PC-3 (cell line): ENCODE data around the gene SVIL. TPM values are rescaled to one million over a fixed set of nuclear protein-coding genes. Genes with fewer than 3 reads are reported as not detected.

Experiments
- ATAC-seq: fragments of 200-7000 bp; cut with Tn5 transposase; 2 replicates; pipeline ENCODE4 v1.9.1; 2020; ENCODE audit warnings: mild to moderate bottlenecking, moderate library complexity
- BruUV-seq: library from RNA; stranded (reverse); fragments of 400-500 nt; replicated peaks from 2 replicates; lab custom pipeline; 2021; lab: Mats Ljungman, UMichigan
- CTCF ChIA-PET: fragments of 300-600 bp; sonication (Branson Sonifier 250); formaldehyde crosslinking; loops from one replicate; lab custom pipeline; 2022; ENCODE audit warnings: antibody characterized with exemption; lab: Charles Lee
- POLR2A ChIA-PET: fragments of 300-600 bp; sonication (Branson Sonifier 250); formaldehyde crosslinking; loops from one replicate; lab custom pipeline; 2022; ENCODE audit warnings: antibody characterized with exemption; ENCODE audit not compliant: unreplicated experiment; lab: Charles Lee
- DNase-seq: peaks from one replicate; pipeline ENCODE4 v3.0.0-alpha.2; 2015
- H2AFZ ChIP-seq: fragments of 300-600 bp; sonication (generic); 2 replicates; pipeline ENCODE4 v1.6.0; 2016; ENCODE audit warnings: antibody characterized with exemption, low read length
- H3F3A ChIP-seq: fragments of 300-600 bp; sonication (generic); one replicate; pipeline ENCODE4 v1.6.0; 2017; ENCODE audit warnings: antibody characterized with exemption, low read length, control low read depth, mild to moderate bottlenecking; ENCODE audit not compliant: unreplicated experiment
- H3K27ac ChIP-seq: fragments of 300-600 bp; sonication (generic); 2 replicates; pipeline ENCODE4 v1.5.1; 2016; ENCODE audit warnings: mild to moderate bottlenecking, low read length
- H3K27me3 ChIP-seq: fragments of 300-600 bp; sonication (generic); 2 replicates; pipeline ENCODE4 v1.6.1; 2016; ENCODE audit warnings: low read length, mixed read lengths
- H3K36me3 ChIP-seq: fragments of 300-600 bp; sonication (generic); 2 replicates; pipeline ENCODE4 v1.6.1; 2016; ENCODE audit warnings: low read depth, mixed run types, low read length, mixed read lengths
- H3K4me1 ChIP-seq: fragments of 300-600 bp; sonication (generic); 2 replicates; pipeline ENCODE4 v1.5.1; 2016; ENCODE audit warnings: low read length; ENCODE audit not compliant: insufficient read depth
- H3K4me2 ChIP-seq: fragments of 300-600 bp; sonication (generic); 2 replicates; pipeline ENCODE4 v1.6.0; 2016; ENCODE audit warnings: low read length
- H3K4me3 ChIP-seq: fragments of 300-600 bp; sonication (generic); 2 replicates; pipeline ENCODE4 v1.5.1; 2016; ENCODE audit warnings: mild to moderate bottlenecking, low read length, mixed read lengths
- H3K79me2 ChIP-seq: fragments of 300-600 bp; sonication (generic); 2 replicates; pipeline ENCODE4 v1.6.1; 2017; ENCODE audit warnings: low read length, mixed read lengths
- H3K9ac ChIP-seq: fragments of 300-600 bp; sonication (generic); 2 replicates; pipeline ENCODE4 v1.6.0; 2016; ENCODE audit warnings: mild to moderate bottlenecking, low read length
- H3K9me2 ChIP-seq: fragments of 300-600 bp; sonication (generic); replicated peaks from 2 replicates; pipeline ENCODE4 v1.6.1; 2016; ENCODE audit warnings: mixed run types, low read length, mixed read lengths
- H3K9me3 ChIP-seq: fragments of 300-600 bp; sonication (generic); 2 replicates; pipeline ENCODE4 v1.6.1; 2016; ENCODE audit warnings: low read length, mixed read lengths
- H4K20me1 ChIP-seq: fragments of 300-600 bp; sonication (generic); 2 replicates; pipeline ENCODE4 v1.6.1; 2016; ENCODE audit warnings: low read length, mixed read lengths
- EZH2 ChIP-seq: fragments of 300-600 bp; sonication (generic); IDR thresholded peaks from one replicate; pipeline ENCODE4 v1.6.1; 2017; ENCODE audit warnings: antibody characterized with exemption, mild to moderate bottlenecking, low read length; ENCODE audit not compliant: unreplicated experiment
- EZH2phosphoT487 ChIP-seq: fragments of 300-600 bp; sonication (generic); IDR thresholded peaks from 2 replicates; pipeline ENCODE4 v1.6.1; 2018; ENCODE audit warnings: mild to moderate bottlenecking, antibody characterized with exemption, low read length, borderline replicate concordance
- intact Hi-C: fragments of 100-400 bp; cut with micrococcal nuclease; formaldehyde crosslinking; loops from 2 replicates; pipeline ENCODE4 v1.9.0; 2023
- total RNA-seq: library from RNA; depleted of rRNA; stranded (reverse); fragments of >200 nt; gene quantifications from 2 replicates; pipeline ENCODE4 v1.2.3, GENCODE V29; 2014
- TF ChIP-seq, protein P1 (sequence below): fragments of 300-600 bp; sonication (generic); conservative IDR thresholded peaks from 2 replicates; pipeline ENCODE4 v1.5.1; 2017; ENCODE audit warnings: antibody characterized with exemption, low read depth, mild to moderate bottlenecking, low read length

Gene SVIL
- total RNA-seq, 1 experiment from 2014 or later, result 19.2 TPM

DNA sequence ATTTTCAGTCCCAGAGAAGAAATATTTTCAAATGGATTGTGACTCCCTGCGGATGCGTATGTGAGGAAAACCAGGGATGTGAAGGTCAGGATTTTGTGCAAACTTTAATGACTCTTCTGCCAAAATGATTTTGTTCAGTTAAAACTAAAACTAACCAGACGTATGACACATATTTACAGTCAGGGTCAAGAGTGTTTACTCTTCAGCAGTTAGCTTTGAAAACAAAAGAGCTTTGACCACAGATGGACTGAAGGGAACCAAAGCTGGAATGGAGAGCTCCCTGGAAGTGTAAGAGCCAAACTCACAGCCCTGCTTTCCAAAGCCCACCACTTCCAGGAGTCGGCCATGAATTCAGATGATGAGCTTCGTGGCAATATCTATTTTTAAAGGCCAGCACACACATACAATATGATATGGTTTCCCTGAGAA lies 15.5 kb downstream of the SVIL start:
- H3F3A ChIP-seq, result no peaks in the 10 kb centered on the region
- peak overlapping the region; percentile 66 for H3K27ac ChIP-seq
- H3K9ac ChIP-seq, result peak overlapping the region; percentile 16; the same call in 1 of the 2 replicates
- no peaks in the 10 kb centered on the region for H3K9me2 ChIP-seq
- intact Hi-C loops, result no loop called here
- no TSS peak for BruUV-seq
- no peaks in the 10 kb centered on the region for H3K27me3 ChIP-seq
- peak overlapping the region; percentile 62 for H3K4me2 ChIP-seq
- no peak for TF ChIP-seq EZH2phosphoT487
- no peak for TF ChIP-seq EZH2
- TF ChIP-seq, protein P1, sequence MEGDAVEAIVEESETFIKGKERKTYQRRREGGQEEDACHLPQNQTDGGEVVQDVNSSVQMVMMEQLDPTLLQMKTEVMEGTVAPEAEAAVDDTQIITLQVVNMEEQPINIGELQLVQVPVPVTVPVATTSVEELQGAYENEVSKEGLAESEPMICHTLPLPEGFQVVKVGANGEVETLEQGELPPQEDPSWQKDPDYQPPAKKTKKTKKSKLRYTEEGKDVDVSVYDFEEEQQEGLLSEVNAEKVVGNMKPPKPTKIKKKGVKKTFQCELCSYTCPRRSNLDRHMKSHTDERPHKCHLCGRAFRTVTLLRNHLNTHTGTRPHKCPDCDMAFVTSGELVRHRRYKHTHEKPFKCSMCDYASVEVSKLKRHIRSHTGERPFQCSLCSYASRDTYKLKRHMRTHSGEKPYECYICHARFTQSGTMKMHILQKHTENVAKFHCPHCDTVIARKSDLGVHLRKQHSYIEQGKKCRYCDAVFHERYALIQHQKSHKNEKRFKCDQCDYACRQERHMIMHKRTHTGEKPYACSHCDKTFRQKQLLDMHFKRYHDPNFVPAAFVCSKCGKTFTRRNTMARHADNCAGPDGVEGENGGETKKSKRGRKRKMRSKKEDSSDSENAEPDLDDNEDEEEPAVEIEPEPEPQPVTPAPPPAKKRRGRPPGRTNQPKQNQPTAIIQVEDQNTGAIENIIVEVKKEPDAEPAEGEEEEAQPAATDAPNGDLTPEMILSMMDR, result no peak
- no peaks in the 10 kb centered on the region for H3K9me3 ChIP-seq
- CTCF ChIA-PET, result interaction anchor here (0.7 kb wide), 1 partner anchor 28 kb away, joined by 3 read pairs; no protein-coding TSS in a partner anchor
- H3K4me3 ChIP-seq, result peak overlapping the region; percentile 25; the same call in 1 of the 2 replicates
- peak; percentile 75 for DNase-seq
- ATAC-seq, result peak; percentile 98
- peaks cover 56% of the 10 kb centered on the region for H3K79me2 ChIP-seq
- H3K4me1 ChIP-seq, result peaks cover 22% of the 10 kb centered on the region
- H2AFZ ChIP-seq, result no peak overlapping the region
- no peaks in the 10 kb centered on the region for H4K20me1 ChIP-seq
- POLR2A ChIA-PET, result no interaction called here
- no peaks in the 10 kb centered on the region for H3K36me3 ChIP-seq

- Histone ChIP-seq H3K9me3 (no peaks in the 10 kb centered on the region), H2AFZ (no peak overlapping the region), H3K27me3 (no peaks in the 10 kb centered on the region), H4K20me1 (no peaks in the 10 kb centered on the region), H3K36me3 (no peaks in the 10 kb centered on the region), H3K4me1 (peaks cover 22% of the 10 kb centered on the region), H3K9ac (peak overlapping the region; percentile 10; the same call in 1 of the 2 replicates), H3F3A (no peaks in the 10 kb centered on the region), H3K79me2 (peaks cover 56% of the 10 kb centered on the region), H3K9me2 (no peaks in the 10 kb centered on the region), H3K4me3 (peak overlapping the region; percentile 25; the same call in 1 of the 2 replicates), H3K4me2 (peak overlapping the region; percentile 62), H3K27ac (peak overlapping the region; percentile 66)
- BruUV-seq, result no TSS peak
- ChIA-PET POLR2A (no interaction called here), CTCF (no interaction called here)
- intact Hi-C loops, result no loop called here
- no peak for ATAC-seq
- TF ChIP-seq EZH2phosphoT487, result no peak
- TF ChIP-seq, protein P1, result no peak
- no peak for TF ChIP-seq EZH2
- no peak for DNase-seq
Observed at GRCh38 chr10:29618341-29619171, 16.2 kb downstream of the SVIL start.

DNA sequence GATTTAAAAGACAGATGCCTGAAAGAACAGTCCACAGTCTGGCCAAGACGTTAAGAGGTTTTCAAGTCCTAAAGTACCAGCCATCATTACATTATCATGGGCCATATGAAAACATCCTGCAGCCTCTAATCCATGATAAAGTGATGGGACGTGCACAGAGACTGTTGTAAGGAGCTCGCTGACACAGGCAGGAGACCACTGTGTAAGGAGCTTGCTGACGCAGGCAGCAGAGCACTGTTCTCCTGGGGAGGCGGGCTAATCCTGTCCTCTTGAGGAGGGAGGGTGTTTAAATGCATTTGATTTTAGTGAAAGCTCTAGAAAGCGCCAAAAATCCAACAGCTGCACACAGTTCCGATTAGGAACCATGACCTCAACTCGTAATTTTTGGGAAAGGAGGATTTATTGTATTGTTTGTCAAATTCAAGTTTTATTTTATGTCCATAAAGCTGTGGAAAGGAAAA lies 16.9 kb downstream of the SVIL start:
- Histone ChIP-seq H3K79me2 (peaks cover 52% of the 10 kb centered on the region), H3K4me2 (no peak overlapping the region), H3K9me3 (no peaks in the 10 kb centered on the region), H4K20me1 (no peaks in the 10 kb centered on the region), H2AFZ (no peak overlapping the region), H3K36me3 (no peaks in the 10 kb centered on the region), H3K27me3 (no peaks in the 10 kb centered on the region), H3F3A (no peaks in the 10 kb centered on the region), H3K4me1 (peaks cover 22% of the 10 kb centered on the region), H3K9ac (no peak overlapping the region), H3K9me2 (no peaks in the 10 kb centered on the region), H3K4me3 (no peak overlapping the region), H3K27ac (no peak overlapping the region; the same call in 1 of the 2 replicates)
- POLR2A ChIA-PET, result no interaction called here
- CTCF ChIA-PET, result interaction anchor here (0.7 kb wide), 1 partner anchor 759 kb away, joined by 3 read pairs; no protein-coding TSS in a partner anchor
- BruUV-seq, result no TSS peak
- intact Hi-C loops, result no loop called here
- ATAC-seq (no peak), DNase-seq (no peak)
- TF ChIP-seq, protein P1, result no peak
- TF ChIP-seq EZH2phosphoT487, result no peak
- TF ChIP-seq EZH2, result no peak
